Measurements from ENCODE around the gene UROC1. TPM values are rescaled to one million over a fixed set of nuclear protein-coding genes. Genes with fewer than 3 reads are reported as not detected.

The UROC1 gene
- total and polyA plus RNA-seq, 12 donors = 0.01 TPM; not detected in 11

DNA sequence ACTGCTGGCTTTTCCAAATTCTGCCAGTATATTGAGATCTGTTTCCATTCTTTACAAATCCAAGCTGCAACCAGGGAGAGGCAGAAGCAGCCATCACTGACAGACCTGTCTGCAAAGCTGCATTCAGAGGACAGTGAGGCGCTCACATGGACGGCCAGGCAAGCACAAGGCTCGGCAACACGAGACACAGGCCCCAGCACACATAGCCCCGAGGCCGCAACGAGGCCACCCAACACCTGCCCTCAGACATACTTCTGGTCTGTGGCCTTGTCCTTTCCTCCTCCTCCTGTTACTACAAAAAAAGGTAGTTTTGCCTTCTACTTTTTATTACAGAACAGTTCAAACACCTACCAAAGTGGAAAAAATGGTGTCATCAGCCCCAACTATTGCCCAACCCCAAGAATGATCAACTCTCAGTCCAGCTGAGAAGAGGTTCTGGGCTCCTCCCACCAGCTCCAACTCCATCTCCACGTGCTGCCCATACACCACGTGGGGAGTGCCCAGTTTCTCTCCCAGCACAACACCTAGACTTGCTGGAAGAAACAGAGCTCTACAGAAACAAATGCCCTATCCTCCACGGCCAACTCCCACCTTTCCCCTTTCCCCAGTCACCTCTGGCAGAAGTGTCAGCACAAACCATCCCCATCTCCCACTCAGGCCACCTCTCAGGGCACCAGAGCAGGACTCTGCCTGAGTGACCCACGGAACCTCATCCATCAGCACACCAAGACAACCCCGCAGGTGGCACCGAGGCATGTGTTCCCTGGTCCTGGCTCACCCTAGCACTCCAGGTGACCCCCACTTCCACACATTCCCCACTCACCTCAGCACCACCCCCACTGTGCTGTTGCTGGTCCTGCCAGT, 49.3 kb downstream of the UROC1 start:
- peaks cover 15 to 68% (median 47%) of the 10 kb centered on the region in 9 donors for H3K4me1 ChIP-seq
- no peaks in the 10 kb centered on the region for H3K27me3 ChIP-seq
- TF ChIP-seq, protein P1, sequence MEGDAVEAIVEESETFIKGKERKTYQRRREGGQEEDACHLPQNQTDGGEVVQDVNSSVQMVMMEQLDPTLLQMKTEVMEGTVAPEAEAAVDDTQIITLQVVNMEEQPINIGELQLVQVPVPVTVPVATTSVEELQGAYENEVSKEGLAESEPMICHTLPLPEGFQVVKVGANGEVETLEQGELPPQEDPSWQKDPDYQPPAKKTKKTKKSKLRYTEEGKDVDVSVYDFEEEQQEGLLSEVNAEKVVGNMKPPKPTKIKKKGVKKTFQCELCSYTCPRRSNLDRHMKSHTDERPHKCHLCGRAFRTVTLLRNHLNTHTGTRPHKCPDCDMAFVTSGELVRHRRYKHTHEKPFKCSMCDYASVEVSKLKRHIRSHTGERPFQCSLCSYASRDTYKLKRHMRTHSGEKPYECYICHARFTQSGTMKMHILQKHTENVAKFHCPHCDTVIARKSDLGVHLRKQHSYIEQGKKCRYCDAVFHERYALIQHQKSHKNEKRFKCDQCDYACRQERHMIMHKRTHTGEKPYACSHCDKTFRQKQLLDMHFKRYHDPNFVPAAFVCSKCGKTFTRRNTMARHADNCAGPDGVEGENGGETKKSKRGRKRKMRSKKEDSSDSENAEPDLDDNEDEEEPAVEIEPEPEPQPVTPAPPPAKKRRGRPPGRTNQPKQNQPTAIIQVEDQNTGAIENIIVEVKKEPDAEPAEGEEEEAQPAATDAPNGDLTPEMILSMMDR (IDR thresholded peaks at IDR 0.05) = no peak
- H3K4me3 ChIP-seq = no peak overlapping the region
- DNase-seq (no peak), ATAC-seq (peak in 3 of 8 donors; percentile 10 to 44 (median 32))
- WGBS, 2 donors = 77 to 79% methylated on average over 13 of the region's 13 CpGs
- intact Hi-C loops (cut with DNase I) = loop anchor here in 2 of 10 donors (10.0 kb wide), 2 partner anchors 73 to 213 kb away; partner anchors contain the start of gene CFAP100 (in 1 of the 2)
- peak overlapping the region in 2 of 10 donors; percentile 2 to 37 for H3K27ac ChIP-seq
- H3K36me3 ChIP-seq = peaks cover 0 to 89% (median 61%) of the 10 kb centered on the region in 9 donors
- H3K9me3 ChIP-seq = no peaks in the 10 kb centered on the region

DNA sequence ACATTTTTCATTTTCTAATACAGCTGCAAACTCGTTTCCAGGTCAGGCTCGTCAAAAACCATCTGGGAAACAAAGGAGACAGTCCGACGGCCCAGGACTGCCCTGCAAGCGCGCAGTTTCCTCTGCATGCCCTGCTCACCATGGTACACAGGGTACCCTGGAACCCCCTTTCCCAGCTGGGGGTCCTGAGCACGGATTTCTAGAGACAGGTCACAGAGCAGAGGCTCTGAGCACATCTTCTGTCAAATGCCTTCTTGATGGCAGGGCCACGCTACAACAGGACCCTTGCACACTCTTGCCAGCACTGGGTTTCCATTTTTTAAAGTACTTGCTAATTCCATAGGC, 50.0 kb downstream of the UROC1 start:
- H3K4me3 ChIP-seq = no peak overlapping the region
- intact Hi-C loops (cut with DNase I) = loop anchor here in 2 of 10 donors (10.0 kb wide), 2 partner anchors 73 to 213 kb away; partner anchors contain the start of gene CFAP100 (in 1 of the 2)
- H3K36me3 ChIP-seq = peaks cover 0 to 96% (median 61%) of the 10 kb centered on the region in 9 donors
- WGBS, 2 donors = 79 to 80% methylated on average over 8 of the region's 8 CpGs
- peak overlapping the region in 1 of 10 donors; percentile 2 for H3K27ac ChIP-seq
- DNase-seq (no peak), ATAC-seq (no peak)
- H3K4me1 ChIP-seq = peaks cover 9 to 67% (median 42%) of the 10 kb centered on the region in 9 donors
- TF ChIP-seq, protein P1 (IDR thresholded peaks at IDR 0.05) = no peak
- no peaks in the 10 kb centered on the region for H3K27me3 ChIP-seq
- H3K9me3 ChIP-seq = no peaks in the 10 kb centered on the region

DNA sequence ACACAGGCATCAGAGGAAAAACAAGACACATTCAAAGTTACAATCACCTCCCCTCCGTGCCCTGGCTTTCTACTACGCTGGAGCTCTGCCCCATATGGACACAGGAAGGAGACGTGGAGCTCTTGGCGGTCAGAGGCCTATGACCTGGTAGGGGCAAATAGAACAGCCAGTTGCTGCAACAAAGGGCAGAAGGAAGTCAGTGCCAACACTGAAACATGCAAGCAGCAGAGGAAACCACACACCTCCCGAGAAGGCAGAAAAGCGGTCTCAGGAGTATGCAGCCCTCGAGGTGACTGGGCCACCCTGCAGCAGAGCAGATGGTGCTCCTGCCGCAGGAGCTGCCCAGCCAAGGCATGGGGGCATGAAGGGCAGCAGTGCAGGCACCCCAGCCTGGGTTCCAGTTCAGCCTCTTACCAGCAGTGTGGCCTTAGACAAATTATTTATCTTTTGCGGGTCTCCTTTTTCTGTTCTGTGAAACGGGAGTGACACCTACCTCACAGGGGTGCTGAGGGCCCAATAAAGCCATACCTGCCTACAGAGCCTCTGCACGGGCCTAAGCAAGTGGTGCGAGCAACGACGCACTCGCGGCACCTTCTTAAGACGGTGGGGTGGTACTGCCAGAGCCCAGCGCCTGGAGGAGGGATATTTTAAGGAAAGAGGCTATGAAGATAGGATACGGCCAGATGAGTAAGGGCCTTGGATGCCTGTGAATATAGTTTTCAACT, 50.5 kb downstream of the UROC1 start:
- H3K36me3 ChIP-seq = peaks cover 0 to 100% (median 61%) of the 10 kb centered on the region in 9 donors
- no peaks in the 10 kb centered on the region for H3K27me3 ChIP-seq
- no peaks in the 10 kb centered on the region for H3K9me3 ChIP-seq
- intact Hi-C loops (cut with DNase I) = loop anchor here in 2 of 10 donors (10.0 kb wide), 2 partner anchors 72 to 212 kb away; partner anchors contain the start of gene CFAP100 (in 1 of the 2)
- DNase-seq (no peak), ATAC-seq (peak in 3 of 8 donors; percentile 4 to 44 (median 29))
- H3K4me3 ChIP-seq = no peak overlapping the region
- TF ChIP-seq, protein P1 (IDR thresholded peaks at IDR 0.05) = no peak
- 78 to 79% methylated on average over 19 of the region's 19 CpGs for WGBS, 2 donors
- peaks cover 7 to 67% (median 42%) of the 10 kb centered on the region in 9 donors for H3K4me1 ChIP-seq
- H3K27ac ChIP-seq = peak overlapping the region in 1 of 10 donors; percentile 26

DNA sequence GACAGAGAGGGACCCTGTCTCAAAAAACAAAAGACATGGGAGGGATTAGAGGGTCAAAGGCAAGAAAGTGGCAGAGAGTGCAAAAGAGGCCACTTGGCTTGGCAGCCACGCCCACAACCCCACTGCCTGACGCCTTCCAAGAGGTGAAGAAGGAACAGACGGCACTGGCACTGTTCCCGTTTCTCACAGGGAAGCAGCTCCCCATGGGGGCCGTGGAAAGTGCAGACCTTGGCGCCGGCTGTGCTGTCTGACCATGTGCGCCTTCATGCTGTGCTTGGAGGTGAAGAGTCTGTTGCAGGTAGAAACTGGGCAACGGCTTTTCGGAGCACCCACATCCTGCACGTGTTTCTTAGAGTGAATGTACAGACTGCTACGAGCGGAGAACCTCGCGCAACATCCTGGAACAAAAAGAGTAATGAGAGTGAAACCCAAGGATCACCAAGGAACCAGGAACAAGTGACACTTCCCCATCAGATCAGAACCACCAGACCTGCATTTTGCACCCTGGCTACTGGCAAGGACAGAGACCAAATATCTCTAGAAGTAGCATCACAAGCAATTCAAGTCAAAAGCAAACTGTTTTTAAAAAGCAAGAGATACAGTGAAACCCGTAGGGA, 51.5 kb downstream of the UROC1 start:
- WGBS, 2 donors = 70 to 72% methylated on average over 16 of the region's 16 CpGs
- peaks cover 6 to 66% (median 37%) of the 10 kb centered on the region in 9 donors for H3K4me1 ChIP-seq
- intact Hi-C loops (cut with DNase I) = loop anchor here in 2 of 10 donors (10.0 kb wide), 2 partner anchors 71 to 211 kb away; partner anchors contain the start of gene CFAP100 (in 1 of the 2)
- H3K27ac ChIP-seq = peak overlapping the region in 1 of 10 donors; percentile 40
- DNase-seq (no peak), ATAC-seq (no peak)
- H3K9me3 ChIP-seq = no peaks in the 10 kb centered on the region
- TF ChIP-seq, protein P1 (IDR thresholded peaks at IDR 0.05) = no peak
- H3K27me3 ChIP-seq = no peaks in the 10 kb centered on the region
- H3K4me3 ChIP-seq = no peak overlapping the region
- peaks cover 0 to 100% (median 62%) of the 10 kb centered on the region in 9 donors for H3K36me3 ChIP-seq
